Mononuclear cell (primary cell): Measurements from ENCODE around the gene CYP21A2. TPM values are rescaled to one million over a fixed set of nuclear protein-coding genes. Genes with fewer than 3 reads are reported as not detected.
"Not testable (repeated sequence)": the region's sequence is repeated elsewhere in the genome, so short reads cannot be mapped to it uniquely, and the experiment has no call there.

Source experiments
- H3K27me3 ChIP-seq: 2 replicates; pipeline ENCODE4 v1.6.0; 2011; ENCODE audit warnings: low read length, control low read depth; ENCODE audit not compliant: insufficient read depth
- H3K4me1 ChIP-seq: 2 replicates; pipeline ENCODE4 v1.5.1; 2011; ENCODE audit warnings: mild to moderate bottlenecking, low read length, control low read depth; ENCODE audit not compliant: insufficient read depth
- H3K4me3 ChIP-seq: 2 replicates; pipeline ENCODE4 v1.5.1; 2011; ENCODE audit warnings: mild to moderate bottlenecking, low read length, moderate library complexity
- H3K9me3 ChIP-seq: 2 replicates; pipeline ENCODE4 v1.5.1; 2011; ENCODE audit warnings: low read depth, mild to moderate bottlenecking, control low read depth, low read length
- total RNA-seq: library from RNA; depleted of rRNA; stranded (reverse); fragments of >200 nt; gene quantifications from one replicate; pipeline ENCODE4 v1.2.3, GENCODE V29; 2012

The CYP21A2 gene
- total RNA-seq, 1 donor: not detected

GRCh38 chr6:32058511-32058963, 20.3 kb downstream of the CYP21A2 start:
- Histone ChIP-seq H3K27me3 (no peaks in the 10 kb centered on the region), H3K4me3 (no peak overlapping the region), H3K9me3 (no peaks in the 10 kb centered on the region), H3K4me1 (no peaks in the 10 kb centered on the region)

- H3K27me3 ChIP-seq: no peaks in the 10 kb centered on the region
- no peaks in the 10 kb centered on the region for H3K9me3 ChIP-seq
- no peak overlapping the region for H3K4me3 ChIP-seq
- no peaks in the 10 kb centered on the region for H3K4me1 ChIP-seq
These were observed 22.9 kb downstream of the CYP21A2 start for GRCh38 chr6:32060966-32061655.

GRCh38 chr6:32064706-32065105, 26.5 kb downstream of the CYP21A2 start:
- no peak overlapping the region for H3K4me3 ChIP-seq
- H3K4me1 ChIP-seq: no peaks in the 10 kb centered on the region
- no peaks in the 10 kb centered on the region for H3K27me3 ChIP-seq
- no peaks in the 10 kb centered on the region for H3K9me3 ChIP-seq

- not testable (repeated sequence) for H3K9me3 ChIP-seq, H3K27me3 ChIP-seq, H3K4me3 ChIP-seq
These were observed 29.3 kb downstream of the CYP21A2 start for GRCh38 chr6:32067521-32067920.

GRCh38 chr6:32068315-32068714, 30.1 kb downstream of the CYP21A2 start:
- not testable (repeated sequence) for H3K9me3 ChIP-seq, H3K4me3 ChIP-seq, H3K27me3 ChIP-seq, H3K4me1 ChIP-seq

More at GRCh38 chr6:32067521-32067920, 29.3 kb downstream of the CYP21A2 start:
- H3K4me1 ChIP-seq: not testable (repeated sequence)

- Histone ChIP-seq H3K27me3 (no peaks in the 10 kb centered on the region), H3K4me1 (no peaks in the 10 kb centered on the region), H3K4me3 (no peak overlapping the region), H3K9me3 (no peaks in the 10 kb centered on the region)
These were observed 30.7 kb downstream of the CYP21A2 start for GRCh38 chr6:32068867-32069266.

DNA sequence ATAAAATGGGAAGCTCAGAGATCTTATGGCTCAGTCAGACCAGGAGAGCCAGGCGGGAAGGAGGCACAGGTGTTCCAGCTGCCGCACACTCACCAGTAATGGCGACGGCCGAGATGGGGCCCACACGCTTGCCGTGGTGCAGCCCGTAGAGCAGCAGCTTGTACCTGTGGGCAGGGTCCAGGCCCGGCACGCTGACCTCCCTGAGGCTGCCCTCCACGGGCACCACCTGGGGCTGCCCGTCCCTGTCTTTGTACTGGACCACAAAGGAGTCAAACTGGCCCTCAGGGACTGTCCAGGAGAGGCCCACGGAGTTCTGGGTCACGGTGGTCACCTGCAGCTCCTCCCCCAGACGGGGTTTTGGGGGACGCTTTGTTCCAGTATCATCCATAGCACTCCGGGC, 31.2 kb downstream of the CYP21A2 start:
- Histone ChIP-seq H3K9me3 (no peaks in the 10 kb centered on the region), H3K4me3 (no peak overlapping the region), H3K27me3 (no peaks in the 10 kb centered on the region), H3K4me1 (no peaks in the 10 kb centered on the region)

GRCh38 chr6:32069878-32070515, 31.8 kb downstream of the CYP21A2 start:
- H3K27me3 ChIP-seq: no peaks in the 10 kb centered on the region
- H3K4me1 ChIP-seq: no peaks in the 10 kb centered on the region
- no peak overlapping the region for H3K4me3 ChIP-seq
- H3K9me3 ChIP-seq: no peaks in the 10 kb centered on the region

DNA sequence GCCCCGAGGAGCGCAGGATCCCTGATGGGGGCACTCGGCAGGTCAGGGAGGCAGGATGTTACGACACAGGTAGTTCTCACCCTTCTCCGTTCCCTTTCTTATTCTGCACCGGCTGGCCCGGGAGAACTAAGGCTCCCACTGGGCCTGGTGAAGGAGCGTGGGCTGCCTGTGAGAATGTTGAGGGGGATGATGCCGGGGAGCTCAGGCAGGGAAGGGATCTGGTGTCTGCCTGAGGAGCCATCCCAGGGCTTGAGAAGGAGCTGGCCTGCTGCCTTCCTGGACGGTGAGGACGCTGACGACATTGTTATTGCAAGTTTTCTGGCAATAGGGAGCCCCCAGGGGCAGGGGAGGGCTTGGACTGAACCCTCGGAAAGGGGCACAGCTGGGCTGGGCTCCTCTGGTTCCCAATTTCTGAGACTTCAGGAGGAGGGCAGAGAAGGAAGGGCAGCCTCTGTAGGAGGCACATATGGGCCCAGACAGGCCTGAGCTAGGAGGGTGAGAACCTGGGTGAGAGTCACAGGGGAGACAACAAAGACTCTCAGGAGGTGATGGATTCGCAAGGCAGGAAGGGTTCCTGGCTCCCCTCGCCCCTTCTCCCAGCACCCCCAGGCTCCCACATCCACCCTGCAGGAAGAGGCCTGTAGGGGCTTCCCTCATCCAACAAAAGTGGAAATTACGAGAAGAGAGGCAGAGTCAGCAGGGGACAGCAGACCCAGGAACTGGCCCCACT, 32.8 kb downstream of the CYP21A2 start:
- no peaks in the 10 kb centered on the region for H3K27me3 ChIP-seq
- no peak overlapping the region for H3K4me3 ChIP-seq
- H3K9me3 ChIP-seq: no peaks in the 10 kb centered on the region
- H3K4me1 ChIP-seq: no peaks in the 10 kb centered on the region

GRCh38 chr6:32073101-32073500, 34.9 kb downstream of the CYP21A2 start:
- Histone ChIP-seq H3K4me3 (no peak overlapping the region), H3K9me3 (no peaks in the 10 kb centered on the region), H3K4me1 (no peaks in the 10 kb centered on the region), H3K27me3 (no peaks in the 10 kb centered on the region)

DNA sequence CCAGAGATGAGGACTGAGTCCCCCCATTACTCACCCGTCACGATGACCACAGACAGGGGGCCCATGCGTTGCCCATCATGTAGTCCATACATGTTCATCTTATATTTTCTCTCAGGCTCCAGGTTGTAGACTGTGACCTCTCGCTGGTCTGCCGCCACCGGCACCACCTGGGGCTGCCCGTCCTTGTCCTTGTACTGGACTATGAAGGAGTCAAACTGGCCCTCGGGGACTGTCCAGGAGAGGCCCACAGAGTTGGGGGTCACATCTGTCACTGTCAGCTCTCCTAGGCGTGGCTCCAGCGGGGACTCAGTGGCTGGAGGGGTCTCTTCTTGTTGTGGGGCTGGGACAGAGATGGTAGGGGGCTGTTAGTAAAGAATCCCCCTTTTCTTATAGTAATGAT, 35.4 kb downstream of the CYP21A2 start:
- H3K27me3 ChIP-seq: no peaks in the 10 kb centered on the region
- H3K4me3 ChIP-seq: no peak overlapping the region
- H3K4me1 ChIP-seq: no peaks in the 10 kb centered on the region
- H3K9me3 ChIP-seq: no peaks in the 10 kb centered on the region

DNA sequence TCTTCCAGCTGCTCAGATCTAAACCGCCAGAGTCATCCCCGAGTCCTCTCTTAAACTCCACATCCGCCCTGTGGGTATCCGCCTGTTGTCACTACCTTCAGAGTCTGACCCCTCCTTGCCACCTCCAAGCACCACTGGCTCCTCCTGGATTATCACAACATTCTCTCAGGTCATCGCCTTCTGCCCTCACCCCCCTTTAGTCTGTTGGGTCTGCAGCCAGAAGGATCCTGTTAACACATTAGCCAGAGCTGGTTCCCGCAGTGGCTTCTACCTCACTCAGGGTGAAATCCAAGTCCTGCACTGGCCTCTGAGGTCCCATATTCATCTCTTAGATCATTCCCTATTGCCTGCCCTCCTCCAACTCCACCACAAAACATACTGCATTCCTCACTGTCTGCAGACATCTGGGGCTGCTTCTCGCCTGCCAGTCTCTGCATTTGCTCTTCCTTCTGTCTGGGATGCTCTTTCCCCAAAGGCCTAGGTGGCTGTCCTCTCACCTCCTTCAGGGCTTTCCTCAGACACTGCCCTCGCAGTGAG, 36.8 kb downstream of the CYP21A2 start:
- Histone ChIP-seq H3K9me3 (no peaks in the 10 kb centered on the region), H3K4me1 (no peaks in the 10 kb centered on the region), H3K4me3 (no peak overlapping the region), H3K27me3 (no peaks in the 10 kb centered on the region)

- Histone ChIP-seq H3K4me1 (no peaks in the 10 kb centered on the region), H3K27me3 (no peaks in the 10 kb centered on the region), H3K9me3 (no peaks in the 10 kb centered on the region), H3K4me3 (no peak overlapping the region)
These were observed 37.6 kb downstream of the CYP21A2 start for GRCh38 chr6:32075781-32076180.

DNA sequence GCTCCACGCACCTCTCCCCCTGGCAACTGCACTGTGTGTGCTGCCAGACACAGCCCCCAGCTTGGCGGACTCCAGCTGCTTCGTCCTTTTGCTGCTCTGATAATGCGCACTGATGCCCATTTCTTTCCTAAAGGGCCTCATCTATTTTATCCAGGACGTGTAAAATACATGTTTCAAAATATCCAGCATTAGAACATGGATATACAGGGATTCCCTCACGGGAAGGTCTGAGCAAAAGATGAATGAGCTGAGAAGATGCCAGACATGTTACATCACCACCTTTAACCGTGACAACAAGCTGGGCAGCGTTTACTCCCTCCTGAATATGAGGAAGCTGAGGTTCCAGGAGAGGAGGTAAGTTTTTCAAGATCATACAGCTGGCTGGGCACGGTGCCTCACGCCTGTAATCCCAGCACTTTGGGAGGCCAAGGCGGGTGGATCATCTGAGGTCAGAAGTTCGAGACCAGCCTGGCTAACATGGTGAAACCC, 38.1 kb downstream of the CYP21A2 start:
- Histone ChIP-seq H3K27me3 (no peaks in the 10 kb centered on the region), H3K4me1 (no peaks in the 10 kb centered on the region), H3K4me3 (no peak overlapping the region), H3K9me3 (no peaks in the 10 kb centered on the region)
